Stomach smooth muscle (tissue), 2 donors: ENCODE measurements around the gene GULP1.

Source experiments
- H3K27ac ChIP-seq: one replicate; pipeline ENCODE4 v1.7.0; 2013; ENCODE audit warnings: mild to moderate bottlenecking, low read length, inconsistent platforms
- H3K27me3 ChIP-seq, 2 donors: one replicate each; pipeline ENCODE4 v1.7.0; 2013; ENCODE audit warnings: low read length in 2 of 2; ENCODE audit not compliant: insufficient read depth in 2 of 2, control insufficient read depth in 1 of 2
- H3K36me3 ChIP-seq, 2 donors: one replicate each; pipeline ENCODE4 v1.7.0; 2013; ENCODE audit warnings: low read length in 2 of 2; ENCODE audit not compliant: control insufficient read depth in 2 of 2, insufficient read depth in 2 of 2
- H3K4me1 ChIP-seq: one replicate; pipeline ENCODE4 v1.7.0; 2013; ENCODE audit warnings: low read length; ENCODE audit not compliant: control insufficient read depth, insufficient read depth
- H3K4me3 ChIP-seq, 2 donors: one replicate each; pipeline ENCODE4 v1.7.0; 2013; ENCODE audit warnings: low read length in 2 of 2
- H3K9ac ChIP-seq, 2 donors: one replicate each; pipeline ENCODE4 v1.7.0; 2013; ENCODE audit warnings: low read length in 2 of 2, mild to moderate bottlenecking in 1 of 2
- H3K9me3 ChIP-seq, 2 donors: one replicate each; pipeline ENCODE4 v1.7.0; 2013; ENCODE audit warnings: low read length in 2 of 2; ENCODE audit not compliant: control insufficient read depth in 2 of 2
- donor health status: healthy.
- donor health status: Pancreatic carcinoma.

Gene GULP1

GRCh38 chr2:188422726-188423125 lies 131.1 kb downstream of the GULP1 start:
- Histone ChIP-seq H3K4me1 (no peaks in the 10 kb centered on the region), H3K27me3 (no peaks in the 10 kb centered on the region), H3K9ac (no peak overlapping the region), H3K27ac (no peak overlapping the region), H3K4me3 (no peak overlapping the region), H3K9me3 (peaks cover 2 to 5% of the 10 kb centered on the region in 2 donors), H3K36me3 (no peaks in the 10 kb centered on the region)

DNA sequence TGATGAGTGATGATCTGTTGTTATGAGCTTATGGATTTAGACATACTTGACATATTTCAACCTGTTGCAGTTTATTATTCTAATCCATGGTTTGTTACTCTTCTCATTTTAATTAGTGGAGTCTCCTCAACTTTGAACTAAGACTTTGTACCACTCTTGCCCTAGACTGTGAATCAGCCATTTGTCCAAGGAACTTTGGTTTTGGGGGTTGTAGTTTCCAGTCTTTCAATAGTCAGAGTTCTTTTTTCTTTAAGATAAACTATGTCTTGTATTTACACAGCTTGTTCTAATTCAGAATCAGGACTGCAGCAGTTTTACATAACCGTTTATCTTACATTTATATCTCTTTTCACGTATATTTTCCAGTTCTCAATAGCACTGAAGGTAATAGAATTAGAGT lies 133.6 kb downstream of the GULP1 start:
- H3K4me3 ChIP-seq = no peak overlapping the region
- H3K9ac ChIP-seq = no peak overlapping the region
- H3K36me3 ChIP-seq = no peaks in the 10 kb centered on the region
- no peaks in the 10 kb centered on the region for H3K27me3 ChIP-seq
- H3K27ac ChIP-seq = no peak overlapping the region
- peaks cover 2 to 4% of the 10 kb centered on the region in 2 donors for H3K9me3 ChIP-seq
- H3K4me1 ChIP-seq = no peaks in the 10 kb centered on the region

- H3K27me3 ChIP-seq = no peaks in the 10 kb centered on the region
- H3K4me3 ChIP-seq = no peak overlapping the region
- H3K36me3 ChIP-seq = no peaks in the 10 kb centered on the region
- H3K9me3 ChIP-seq = no peaks in the 10 kb centered on the region
- no peak overlapping the region for H3K27ac ChIP-seq
- H3K9ac ChIP-seq = no peak overlapping the region
- H3K4me1 ChIP-seq = no peaks in the 10 kb centered on the region
Observed at GRCh38 chr2:188426121-188426520, 134.4 kb downstream of the GULP1 start.

DNA sequence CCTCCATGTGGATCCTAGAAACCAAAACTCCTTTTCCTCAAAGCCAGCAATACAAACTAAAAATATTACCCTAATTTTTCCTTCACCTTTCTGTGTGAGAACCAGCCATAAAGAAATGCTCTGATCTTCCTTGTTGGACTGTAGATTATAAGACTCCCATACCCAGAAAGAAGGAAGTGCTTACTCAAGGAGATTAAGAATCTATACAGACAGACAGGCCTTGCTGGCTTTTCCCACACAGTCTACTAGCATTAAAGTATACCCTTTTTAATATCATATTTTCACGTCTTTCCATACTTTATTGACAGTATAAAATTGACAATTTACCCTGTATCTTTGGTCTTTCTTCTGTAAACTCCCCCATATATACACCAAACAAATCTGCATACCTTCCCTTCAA lies 139.0 kb downstream of the GULP1 start:
- Histone ChIP-seq H3K27me3 (no peaks in the 10 kb centered on the region), H3K9ac (no peak overlapping the region), H3K4me1 (no peaks in the 10 kb centered on the region), H3K4me3 (no peak overlapping the region), H3K9me3 (no peaks in the 10 kb centered on the region), H3K36me3 (no peaks in the 10 kb centered on the region), H3K27ac (no peak overlapping the region)

GRCh38 chr2:188434018-188434417 lies 142.3 kb downstream of the GULP1 start:
- Histone ChIP-seq H3K4me1 (no peaks in the 10 kb centered on the region), H3K9ac (no peak overlapping the region), H3K9me3 (no peaks in the 10 kb centered on the region), H3K27me3 (no peaks in the 10 kb centered on the region), H3K36me3 (no peaks in the 10 kb centered on the region), H3K27ac (no peak overlapping the region), H3K4me3 (no peak overlapping the region)

DNA sequence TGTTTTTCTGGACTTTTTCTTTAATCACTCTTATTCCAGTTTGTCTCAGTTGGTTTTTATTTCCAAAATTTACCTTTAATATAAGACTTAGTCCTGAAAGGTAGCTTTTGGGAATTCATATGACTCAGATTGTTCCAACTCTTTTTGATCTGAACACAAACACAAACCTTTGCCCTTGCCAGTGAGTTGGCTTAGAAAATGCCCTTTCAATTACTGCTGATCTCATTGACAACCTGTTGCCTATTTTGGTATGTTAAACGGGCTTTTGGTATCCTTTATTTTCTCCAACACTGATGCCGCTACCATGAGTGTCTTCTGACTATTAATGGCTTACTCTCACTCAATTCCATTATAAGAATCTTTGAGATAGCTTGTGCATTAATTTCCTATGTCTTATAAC lies 143.4 kb downstream of the GULP1 start:
- Histone ChIP-seq H3K27me3 (no peaks in the 10 kb centered on the region), H3K4me3 (no peak overlapping the region), H3K36me3 (no peaks in the 10 kb centered on the region), H3K9ac (no peak overlapping the region), H3K9me3 (no peaks in the 10 kb centered on the region), H3K27ac (no peak overlapping the region), H3K4me1 (no peaks in the 10 kb centered on the region)

DNA sequence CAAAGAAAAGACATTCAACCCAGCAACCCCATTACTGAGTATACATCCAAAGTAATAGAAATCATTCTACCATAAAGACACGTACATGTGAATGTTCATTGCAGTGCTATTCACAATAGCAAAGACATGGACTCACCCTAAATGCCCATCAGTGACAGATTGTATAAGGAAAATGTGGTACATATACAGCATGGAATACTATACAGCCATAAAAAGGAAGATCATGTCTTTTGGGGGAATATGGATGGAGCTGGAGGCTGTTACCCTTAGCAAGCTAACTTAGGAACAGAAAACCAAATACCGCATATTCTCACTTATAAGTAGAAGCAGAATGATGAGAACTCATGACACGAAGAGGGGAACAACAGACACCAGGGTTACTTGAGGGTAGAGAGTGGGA lies 145.9 kb downstream of the GULP1 start:
- Histone ChIP-seq H3K27ac (no peak overlapping the region), H3K9ac (no peak overlapping the region), H3K4me3 (no peak overlapping the region), H3K4me1 (no peaks in the 10 kb centered on the region), H3K9me3 (no peaks in the 10 kb centered on the region), H3K27me3 (no peaks in the 10 kb centered on the region), H3K36me3 (no peaks in the 10 kb centered on the region)

DNA sequence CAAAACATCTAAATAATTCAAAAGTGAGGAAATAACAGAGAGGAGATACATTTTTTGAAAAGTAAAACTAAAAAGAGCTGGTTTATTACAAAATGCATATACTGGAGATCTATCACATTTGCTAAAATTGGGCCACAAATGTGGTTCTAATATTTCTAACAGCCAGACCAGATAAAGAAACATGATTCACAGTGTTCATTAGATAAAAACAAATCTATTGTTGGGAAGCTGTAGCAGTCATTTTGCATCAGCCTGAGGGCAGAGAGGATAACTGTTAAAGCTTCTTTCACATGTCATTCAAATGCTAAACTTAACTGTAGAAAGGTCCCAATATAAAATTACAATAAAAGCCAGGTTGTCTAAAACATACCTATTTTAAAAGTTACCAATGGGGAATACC lies 148.3 kb downstream of the GULP1 start:
- H3K4me1 ChIP-seq = no peaks in the 10 kb centered on the region
- H3K9me3 ChIP-seq = no peaks in the 10 kb centered on the region
- no peak overlapping the region for H3K9ac ChIP-seq
- no peak overlapping the region for H3K4me3 ChIP-seq
- no peaks in the 10 kb centered on the region for H3K27me3 ChIP-seq
- no peak overlapping the region for H3K27ac ChIP-seq
- no peaks in the 10 kb centered on the region for H3K36me3 ChIP-seq

GRCh38 chr2:188440849-188441248 lies 149.2 kb downstream of the GULP1 start:
- Histone ChIP-seq H3K9me3 (no peaks in the 10 kb centered on the region), H3K36me3 (no peaks in the 10 kb centered on the region), H3K4me1 (no peaks in the 10 kb centered on the region), H3K27me3 (no peaks in the 10 kb centered on the region), H3K4me3 (no peak overlapping the region), H3K27ac (no peak overlapping the region), H3K9ac (no peak overlapping the region)

- Histone ChIP-seq H3K4me3 (no peak overlapping the region), H3K9ac (no peak overlapping the region), H3K27me3 (no peaks in the 10 kb centered on the region), H3K4me1 (no peaks in the 10 kb centered on the region), H3K9me3 (no peaks in the 10 kb centered on the region), H3K36me3 (no peaks in the 10 kb centered on the region), H3K27ac (no peak overlapping the region)
Observed at GRCh38 chr2:188441288-188441947, 149.7 kb downstream of the GULP1 start.

GRCh38 chr2:188443207-188443606 lies 151.5 kb downstream of the GULP1 start:
- H3K27me3 ChIP-seq = no peaks in the 10 kb centered on the region
- H3K9me3 ChIP-seq = no peaks in the 10 kb centered on the region
- no peak overlapping the region for H3K9ac ChIP-seq
- no peaks in the 10 kb centered on the region for H3K36me3 ChIP-seq
- no peak overlapping the region for H3K4me3 ChIP-seq
- H3K4me1 ChIP-seq = no peaks in the 10 kb centered on the region
- no peak overlapping the region for H3K27ac ChIP-seq
